Pons (tissue), 1 donor: ENCODE measurements around the gene PPP1R14D.
A peak's percentile ranks its signal among the peaks of the same experiment; 100 is the strongest.

Experiments used
- DNase-seq: peaks from one replicate; pipeline ENCODE4 v3.0.0-alpha.2; 2016; ENCODE audit warnings: low spot score

The PPP1R14D gene

GRCh38 chr15:40819048-40819447 lies 9.5 kb downstream of the PPP1R14D start:
- DNase-seq: no peak

DNA sequence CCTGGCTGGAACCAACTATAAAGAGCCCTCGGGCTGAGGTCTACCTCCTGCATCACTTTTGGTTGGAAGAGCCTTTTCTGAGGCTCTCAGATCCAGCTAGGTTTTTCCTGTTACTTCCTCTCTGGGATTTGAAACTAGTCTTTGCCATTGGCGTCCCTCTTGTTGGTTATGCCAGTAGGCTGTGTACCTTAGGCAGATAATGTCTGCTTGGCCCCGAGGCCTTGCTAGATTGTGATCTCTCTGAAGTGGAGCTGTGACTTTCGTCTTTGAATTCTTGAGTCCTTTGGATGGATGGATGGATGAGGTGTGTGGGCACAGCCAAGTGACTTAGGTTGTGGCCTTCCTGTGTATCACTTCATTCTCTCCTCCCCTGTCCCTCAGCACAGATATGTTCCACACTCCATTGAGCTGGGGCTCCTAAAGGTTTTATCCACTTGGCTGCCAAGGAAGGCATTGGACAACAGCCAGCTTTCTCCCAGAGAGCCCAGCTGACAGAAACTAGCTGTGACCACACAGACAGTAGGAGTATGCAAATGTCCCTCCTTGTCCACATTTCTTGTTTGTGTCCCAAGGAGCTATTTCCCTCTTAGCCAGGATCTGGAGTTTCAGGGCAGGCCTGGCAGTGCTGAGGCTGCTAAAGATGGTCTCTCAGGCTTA lies 13.3 kb downstream of the PPP1R14D start:
- DNase-seq: peak; percentile 34

GRCh38 chr15:40812721-40813425 lies 15.6 kb downstream of the PPP1R14D start:
- DNase-seq: no peak

- DNase-seq: no peak
These were observed 19.6 kb downstream of the PPP1R14D start for GRCh38 chr15:40808861-40809450.

GRCh38 chr15:40807888-40808461 lies 20.5 kb downstream of the PPP1R14D start:
- DNase-seq: no peak

GRCh38 chr15:40807028-40807887 lies 21.2 kb downstream of the PPP1R14D start, which contains the start of the genes DNAJC17 and ZFYVE19:
Gene DNAJC17 (minus strand): TSS chr15:40807473. CDS start chr15:40807446, 27 bp downstream.
Gene ZFYVE19 (plus strand): TSS chr15:40807089. CDS start chr15:40807590, 501 bp downstream.
- DNase-seq: peak; percentile 99

GRCh38 chr15:40806672-40807027 lies 21.9 kb downstream of the PPP1R14D start:
- DNase-seq: no peak

GRCh38 chr15:40803688-40804087 lies 24.8 kb downstream of the PPP1R14D start:
- no peak for DNase-seq

GRCh38 chr15:40803076-40803475 lies 25.4 kb downstream of the PPP1R14D start:
- DNase-seq: no peak

- DNase-seq: no peak
These were observed 29.0 kb downstream of the PPP1R14D start for GRCh38 chr15:40799523-40799922.

- no peak for DNase-seq
These were observed 32.0 kb downstream of the PPP1R14D start for GRCh38 chr15:40796512-40796911.

- no peak for DNase-seq
These were observed 32.5 kb downstream of the PPP1R14D start for GRCh38 chr15:40796041-40796440.

GRCh38 chr15:40793216-40793989 lies 35.1 kb downstream of the PPP1R14D start:
- DNase-seq: no peak

DNA sequence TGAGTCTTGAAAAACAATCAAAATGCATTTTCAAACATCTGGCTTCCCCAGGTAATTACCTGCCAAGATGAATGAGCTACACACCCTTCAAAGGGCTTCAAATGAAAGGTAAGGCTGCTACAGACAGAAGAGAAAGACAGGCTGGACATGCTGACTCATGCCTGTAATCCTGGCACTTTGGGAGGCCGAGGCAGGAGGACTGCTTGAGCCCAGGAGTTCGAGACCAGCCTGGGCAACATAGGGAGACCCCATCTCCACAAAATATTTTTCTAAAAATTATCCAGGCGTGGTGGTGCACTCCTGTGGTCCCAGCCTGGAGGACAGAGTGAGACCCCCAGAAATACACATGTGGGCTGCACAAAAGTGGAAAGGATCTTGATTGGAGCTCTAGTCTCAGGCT lies 36.1 kb downstream of the PPP1R14D start:
- DNase-seq: no peak

DNA sequence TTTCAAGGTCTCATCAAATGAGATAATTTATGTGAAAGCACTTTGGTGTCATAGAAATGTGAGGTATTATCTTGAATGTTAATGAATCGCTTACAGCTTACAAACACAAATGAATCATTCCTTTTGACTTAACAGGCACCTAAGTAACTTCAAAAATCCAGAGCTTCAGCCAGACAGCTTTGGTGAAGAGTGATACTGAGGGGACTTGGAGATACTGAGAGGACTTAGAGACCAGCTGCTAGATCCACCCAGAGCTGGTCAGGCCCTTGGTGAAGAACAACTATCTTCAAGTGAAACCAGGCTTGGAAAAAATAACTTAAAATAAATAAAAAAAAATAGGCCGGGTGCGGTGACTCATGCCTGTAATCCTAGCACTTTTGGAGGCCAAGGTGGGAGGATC lies 37.8 kb downstream of the PPP1R14D start:
- DNase-seq: no peak

- no peak for DNase-seq
These were observed 38.5 kb downstream of the PPP1R14D start for GRCh38 chr15:40789999-40790398.

DNA sequence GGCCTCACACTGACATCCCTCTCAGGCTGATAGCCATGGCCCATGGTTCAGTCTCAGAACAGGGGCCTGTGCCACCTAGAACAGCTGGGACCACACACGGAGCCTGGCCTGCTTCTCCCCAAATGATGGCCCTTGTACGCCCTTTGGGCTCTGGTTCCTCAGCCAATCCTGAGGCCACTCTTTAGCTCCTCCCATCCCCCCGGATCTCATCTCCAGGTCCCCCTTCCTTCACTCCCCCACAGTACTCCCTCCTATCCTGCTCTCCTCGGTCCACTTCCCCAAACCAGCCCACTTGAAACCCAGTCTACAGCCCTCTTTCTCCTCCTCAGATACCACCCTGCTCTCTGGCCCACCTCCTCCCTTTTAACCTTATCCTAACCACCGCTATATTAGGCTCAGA lies 39.4 kb downstream of the PPP1R14D start:
- no peak for DNase-seq

- no peak for DNase-seq
These were observed 40.5 kb downstream of the PPP1R14D start for GRCh38 chr15:40787991-40788390.

- DNase-seq: no peak
These were observed 41.1 kb downstream of the PPP1R14D start for GRCh38 chr15:40787344-40787841.

GRCh38 chr15:40785814-40786213 lies 42.7 kb downstream of the PPP1R14D start:
- no peak for DNase-seq

GRCh38 chr15:40785164-40785563 lies 43.3 kb downstream of the PPP1R14D start:
- DNase-seq: no peak
